Measurements from ENCODE around the gene RPSA.

DNA sequence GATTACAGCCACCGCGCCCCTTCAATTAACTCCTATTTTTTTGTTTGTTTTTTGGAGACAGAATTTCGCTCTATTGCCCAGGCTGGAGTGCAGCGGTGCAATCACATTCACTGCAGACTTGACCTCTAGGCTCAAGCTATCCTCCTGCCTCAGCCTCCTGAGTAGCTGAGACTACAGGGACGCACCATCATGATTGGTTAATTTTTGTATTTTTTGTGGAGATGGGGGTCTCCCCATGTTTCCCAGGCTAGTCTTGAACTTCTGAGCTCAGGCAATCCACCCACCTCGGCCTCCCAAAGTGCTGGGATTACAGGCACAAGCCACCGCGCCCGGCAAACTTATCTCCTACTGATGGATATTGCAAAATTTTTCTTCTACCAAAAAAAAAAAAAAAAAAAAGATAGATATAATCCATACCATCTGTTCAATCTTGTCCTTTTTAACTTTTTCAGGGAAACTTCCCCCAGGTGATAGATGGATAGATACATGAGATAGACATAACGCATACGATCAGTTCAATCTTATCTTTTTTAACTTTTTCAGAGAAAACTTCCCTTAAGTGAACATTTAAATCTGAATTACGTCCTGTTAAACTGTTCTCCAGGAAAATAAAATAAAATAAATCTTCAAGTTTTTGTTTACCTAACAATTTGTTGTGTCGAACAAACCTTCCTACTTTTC lies 693 bp upstream of the RPSA start:
- TF ChIP-seq, protein P1, sequence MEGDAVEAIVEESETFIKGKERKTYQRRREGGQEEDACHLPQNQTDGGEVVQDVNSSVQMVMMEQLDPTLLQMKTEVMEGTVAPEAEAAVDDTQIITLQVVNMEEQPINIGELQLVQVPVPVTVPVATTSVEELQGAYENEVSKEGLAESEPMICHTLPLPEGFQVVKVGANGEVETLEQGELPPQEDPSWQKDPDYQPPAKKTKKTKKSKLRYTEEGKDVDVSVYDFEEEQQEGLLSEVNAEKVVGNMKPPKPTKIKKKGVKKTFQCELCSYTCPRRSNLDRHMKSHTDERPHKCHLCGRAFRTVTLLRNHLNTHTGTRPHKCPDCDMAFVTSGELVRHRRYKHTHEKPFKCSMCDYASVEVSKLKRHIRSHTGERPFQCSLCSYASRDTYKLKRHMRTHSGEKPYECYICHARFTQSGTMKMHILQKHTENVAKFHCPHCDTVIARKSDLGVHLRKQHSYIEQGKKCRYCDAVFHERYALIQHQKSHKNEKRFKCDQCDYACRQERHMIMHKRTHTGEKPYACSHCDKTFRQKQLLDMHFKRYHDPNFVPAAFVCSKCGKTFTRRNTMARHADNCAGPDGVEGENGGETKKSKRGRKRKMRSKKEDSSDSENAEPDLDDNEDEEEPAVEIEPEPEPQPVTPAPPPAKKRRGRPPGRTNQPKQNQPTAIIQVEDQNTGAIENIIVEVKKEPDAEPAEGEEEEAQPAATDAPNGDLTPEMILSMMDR (IDR thresholded peaks at IDR 0.05) = no peak
- no peak for TF ChIP-seq POLR2A (IDR thresholded peaks at IDR 0.05)
- TF ChIP-seq POLR2AphosphoS5 (IDR thresholded peaks at IDR 0.05) = no peak
